OCI-LY3 (cell line): ENCODE measurements around the gene CGB7.
"Not testable (repeated sequence)": the region's sequence is repeated elsewhere in the genome, so short reads cannot be mapped to it uniquely, and the experiment has no call there.

Experiments
- H2AFZ ChIP-seq: fragments of 200-600, 300-600 bp; shearing (Covaris generic); 2 replicates; pipeline ENCODE4 v1.6.0; 2014; ENCODE audit warnings: antibody characterized with exemption, low read depth, low read length
- H3K27ac ChIP-seq: fragments of 200-600, 300-600 bp; sonication (generic); 2 replicates; pipeline ENCODE4 v1.5.1; 2014; ENCODE audit warnings: mild to moderate bottlenecking, low read length, moderate library complexity, mixed read lengths
- H3K27me3 ChIP-seq: fragments of 200-600, 300-600 bp; sonication (generic); 2 replicates; pipeline ENCODE4 v1.6.1; 2014; ENCODE audit warnings: low read depth, low read length, mixed read lengths
- H3K36me3 ChIP-seq: fragments of 200-600, 300-600 bp; sonication (generic); replicated peaks from 2 replicates; pipeline ENCODE3; 2014; ENCODE audit warnings: low read depth, low read length, mixed read lengths
- H3K4me1 ChIP-seq: fragments of 300-600, 200-600 bp; sonication (generic); 2 replicates; pipeline ENCODE4 v1.6.1; 2014; ENCODE audit warnings: low read length, mixed read lengths
- H3K4me2 ChIP-seq: fragments of 200-600, 300-600 bp; sonication (generic); 2 replicates; pipeline ENCODE4 v1.6.1; 2014; ENCODE audit warnings: low read length, mixed read lengths
- H3K4me3 ChIP-seq: fragments of 300-600, 200-600 bp; sonication (generic); 2 replicates; pipeline ENCODE4 v1.5.1; 2014; ENCODE audit warnings: antibody characterized with exemption, mild to moderate bottlenecking, low read length, moderate library complexity
- H3K79me2 ChIP-seq: fragments of 300-600, 200-600 bp; shearing (Covaris generic); 2 replicates; pipeline ENCODE4 v1.6.1; 2014; ENCODE audit warnings: mild to moderate bottlenecking, low read length, mixed read lengths
- H3K9ac ChIP-seq: fragments of 300-600, 200-600 bp; shearing (Covaris generic); 2 replicates; pipeline ENCODE4 v1.6.0; 2014; ENCODE audit warnings: mild to moderate bottlenecking, low read length, moderate library complexity
- H3K9me3 ChIP-seq: fragments of 200-600, 300-600 bp; shearing (Covaris generic); 2 replicates; pipeline ENCODE4 v1.6.1; 2014; ENCODE audit warnings: low read length, mixed read lengths; ENCODE audit not compliant: insufficient read depth
- H4K20me1 ChIP-seq: fragments of 200-600, 300-600 bp; sonication (generic); 2 replicates; pipeline ENCODE4 v1.6.1; 2016; ENCODE audit warnings: low read length, mixed read lengths; ENCODE audit not compliant: insufficient read depth
- CTCF ChIP-seq: fragments of 200-600, 300-600 bp; sonication (generic); IDR thresholded peaks from 2 replicates; pipeline ENCODE4 v1.5.1; 2014; ENCODE audit warnings: antibody characterized with exemption, low read length, low read depth
- EZH2phosphoT487 ChIP-seq: fragments of 200-600 bp; shearing (Covaris generic); IDR thresholded peaks from 2 replicates; pipeline ENCODE4 v1.6.1; 2018; ENCODE audit warnings: antibody characterized with exemption, mixed run types, low read depth

The CGB7 gene

GRCh38 chr19:49056101-49056901 lies 1.2 kb downstream of the CGB7 start:
- H3K9me3 ChIP-seq, result no peaks in the 10 kb centered on the region
- H2AFZ ChIP-seq, result no peak overlapping the region
- H3K4me1 ChIP-seq, result no peaks in the 10 kb centered on the region
- no peak overlapping the region for H3K4me2 ChIP-seq
- no peaks in the 10 kb centered on the region for H4K20me1 ChIP-seq
- H3K36me3 ChIP-seq, result no peaks in the 10 kb centered on the region
- H3K79me2 ChIP-seq, result no peaks in the 10 kb centered on the region
- no peak for TF ChIP-seq CTCF
- no peak for TF ChIP-seq EZH2phosphoT487
- no peaks in the 10 kb centered on the region for H3K27me3 ChIP-seq
- no peak overlapping the region for H3K4me3 ChIP-seq
- H3K9ac ChIP-seq, result no peak overlapping the region
- H3K27ac ChIP-seq, result no peak overlapping the region

- not testable (repeated sequence) for H3K27ac ChIP-seq, H3K9me3 ChIP-seq, H3K79me2 ChIP-seq, H3K4me1 ChIP-seq, H4K20me1 ChIP-seq, H3K9ac ChIP-seq, H3K36me3 ChIP-seq, H3K4me3 ChIP-seq, H3K4me2 ChIP-seq, H3K27me3 ChIP-seq, H2AFZ ChIP-seq
Observed at GRCh38 chr19:49050376-49051033, 7.0 kb downstream of the CGB7 start.

- H3K4me3 ChIP-seq, H3K79me2 ChIP-seq, H4K20me1 ChIP-seq, H3K27ac ChIP-seq, H3K4me2 ChIP-seq, H3K36me3 ChIP-seq, H3K4me1 ChIP-seq, H2AFZ ChIP-seq, H3K27me3 ChIP-seq, H3K9me3 ChIP-seq, H3K9ac ChIP-seq: not testable (repeated sequence)
Observed at GRCh38 chr19:49049834-49050233, 7.7 kb downstream of the CGB7 start.

GRCh38 chr19:49049011-49049410 lies 8.5 kb downstream of the CGB7 start, which contains the start of gene CGB8:
CGB8 (minus strand) TSS chr19:49049111; CDS start chr19:49048739, 372 bp downstream.
- H4K20me1 ChIP-seq, H3K4me2 ChIP-seq, H3K4me1 ChIP-seq, H3K9me3 ChIP-seq, H3K27me3 ChIP-seq, H3K9ac ChIP-seq, H3K4me3 ChIP-seq, H2AFZ ChIP-seq, H3K27ac ChIP-seq, H3K79me2 ChIP-seq, H3K36me3 ChIP-seq: not testable (repeated sequence)

- H4K20me1 ChIP-seq, H3K9me3 ChIP-seq, H3K4me3 ChIP-seq, H3K9ac ChIP-seq, H3K36me3 ChIP-seq, H2AFZ ChIP-seq, H3K4me2 ChIP-seq, H3K27me3 ChIP-seq, H3K27ac ChIP-seq, H3K4me1 ChIP-seq, H3K79me2 ChIP-seq: not testable (repeated sequence)
Observed at GRCh38 chr19:49043548-49043947, 14.0 kb downstream of the CGB7 start, which contains the start of gene CGB5. CGB5 (plus strand) TSS chr19:49043848; CDS start chr19:49044210, 362 bp downstream.

GRCh38 chr19:49042666-49043065 lies 14.9 kb downstream of the CGB7 start:
- not testable (repeated sequence) for H3K4me3 ChIP-seq, H3K9me3 ChIP-seq, H2AFZ ChIP-seq, H3K4me1 ChIP-seq, H4K20me1 ChIP-seq, H3K79me2 ChIP-seq, H3K9ac ChIP-seq, H3K27me3 ChIP-seq, H3K36me3 ChIP-seq, H3K4me2 ChIP-seq, H3K27ac ChIP-seq
